ENCODE data around the gene ZC3H13.

- TF ChIP-seq ZNF76 (tag by site-specific recombination; IDR thresholded peaks at IDR 0.05; ENCODE audit: borderline replicate concordance, low read depth) (no peak), KLF1 (tag by site-specific recombination; IDR thresholded peaks at IDR 0.05) (no peak), CTCF (tag by site-specific recombination; IDR thresholded peaks at IDR 0.05) (no peak), ZNF362 (tag by site-specific recombination; IDR thresholded peaks at IDR 0.05) (no peak), ZNF37A (tag by site-specific recombination; IDR thresholded peaks at IDR 0.05) (no peak), ZSCAN18 (tag by site-specific recombination; IDR thresholded peaks at IDR 0.05) (no peak), ZNF146 (tag by site-specific recombination; IDR thresholded peaks at IDR 0.05) (no peak), ZNF311 (tag by site-specific recombination; IDR thresholded peaks at IDR 0.05; ENCODE audit: borderline replicate concordance) (no peak), YY1 (tag by site-specific recombination; IDR thresholded peaks at IDR 0.05) (no peak)
Measured at GRCh38 chr13:46010148-46010547, 42.4 kb downstream of the ZC3H13 start.
